GM23248 (cell line): Measurements from ENCODE around the gene MDK. TPM values are rescaled to one million over a fixed set of nuclear protein-coding genes. Genes with fewer than 3 reads are reported as not detected.

Source experiments
- DNase-seq: peaks from one replicate; pipeline ENCODE4 v3.0.0-alpha.2; 2015
- H2AFZ ChIP-seq: fragments of 200-600 bp; sonication (generic); 2 replicates; pipeline ENCODE4 v1.6.1; 2016; ENCODE audit warnings: antibody characterized with exemption
- H3F3A ChIP-seq: fragments of 200-600 bp; sonication (generic); 2 replicates; pipeline ENCODE4 v1.6.1; 2016; ENCODE audit warnings: mild to moderate bottlenecking, antibody characterized with exemption, mixed run types; ENCODE audit not compliant: insufficient read depth
- H3K27ac ChIP-seq: fragments of 200-600 bp; sonication (generic); 2 replicates; pipeline ENCODE4 v1.5.1; 2016; ENCODE audit warnings: mild to moderate bottlenecking
- H3K27me3 ChIP-seq: fragments of 200-600 bp; sonication (generic); replicated peaks from 2 replicates; pipeline ENCODE4 v1.6.1; 2016; ENCODE audit warnings: mild to moderate bottlenecking; ENCODE audit not compliant: insufficient read depth
- H3K36me3 ChIP-seq: fragments of 200-600 bp; sonication (generic); 2 replicates; pipeline ENCODE4 v1.6.1; 2016; ENCODE audit warnings: low read depth, mild to moderate bottlenecking
- H3K4me1 ChIP-seq: fragments of 200-600 bp; sonication (generic); 2 replicates; pipeline ENCODE4 v1.6.1; 2016; ENCODE audit warnings: mild to moderate bottlenecking; ENCODE audit not compliant: insufficient read depth
- H3K4me2 ChIP-seq: fragments of 200-600 bp; sonication (generic); one replicate; pipeline ENCODE4 v1.6.1; 2016; ENCODE audit warnings: mild to moderate bottlenecking; ENCODE audit not compliant: unreplicated experiment
- H3K4me3 ChIP-seq: fragments of 200-600 bp; sonication (generic); 2 replicates; pipeline ENCODE4 v1.5.1; 2016; ENCODE audit warnings: mild to moderate bottlenecking
- H3K79me2 ChIP-seq: fragments of 200-600 bp; sonication (generic); 2 replicates; pipeline ENCODE4 v1.6.1; 2016; ENCODE audit warnings: mild to moderate bottlenecking; ENCODE audit not compliant: insufficient read depth
- H3K9ac ChIP-seq: fragments of 200-600 bp; sonication (generic); 2 replicates; pipeline ENCODE4 v1.6.1; 2016; ENCODE audit warnings: mild to moderate bottlenecking
- H3K9me2 ChIP-seq: fragments of 200-600 bp; sonication (generic); 2 replicates; pipeline ENCODE4 v1.6.1; 2016; ENCODE audit warnings: mixed run types, mild to moderate bottlenecking, moderate library complexity; ENCODE audit not compliant: insufficient read depth
- H3K9me3 ChIP-seq: fragments of 200-600 bp; sonication (generic); one replicate; pipeline ENCODE4 v1.6.1; 2017; ENCODE audit warnings: low read depth
- H4K20me1 ChIP-seq: fragments of 200-600 bp; sonication (generic); 2 replicates; pipeline ENCODE4 v1.6.0; 2016; ENCODE audit not compliant: insufficient read depth
- EZH2 ChIP-seq: fragments of 200-600 bp; sonication (generic); IDR thresholded peaks from 2 replicates; pipeline ENCODE4 v1.6.1; 2018; ENCODE audit warnings: antibody characterized with exemption, mild to moderate bottlenecking; ENCODE audit not compliant: insufficient read depth, poor library complexity, severe bottlenecking
- EZH2phosphoT487 ChIP-seq: fragments of 200-600 bp; sonication (generic); IDR thresholded peaks from 2 replicates; pipeline ENCODE4 v1.6.1; 2018; ENCODE audit warnings: antibody characterized with exemption, moderate library complexity, mild to moderate bottlenecking, low read depth; ENCODE audit not compliant: insufficient read depth
- WGBS, 2 experiments: methylation state at CpG; one replicate each; pipeline ENCODE4 v1.1.6; 2015 to 2017; ENCODE audit warnings: low lambda C conversion rate in 2 of 2, low coverage in 1 of 2; ENCODE audit errors: missing lambda C conversion rate in 2 of 2; 5-methylcytosine and 5-hydroxymethylcytosine counted together
- in situ Hi-C: fragments of 300-500 bp; cut with MboI; formaldehyde crosslinking; loops from 2 replicates; pipeline ENCODE4 v1.15.0; 2020
- microRNA-seq: library from miRNA; unstranded; fragments of <30 nt; microRNA quantifications from one replicate; pipeline ENCODE4, GENCODE V29; 2016; ENCODE audit warnings: borderline number of aligned reads
- polyA plus RNA-seq: library from polyadenylated mRNA; unstranded; fragments of >200 nt; fragmentation: Nextera tagmentation; extraction: Ambion mirVana; gene quantifications from 2 replicates; pipeline ENCODE4 v1.2.1, GENCODE V29; 2016
- small RNA-seq: library from RNA; depleted of rRNA; stranded (forward); fragments of <200 nt; gene quantifications from one replicate; pipeline ENCODE3, GENCODE V24; 2014; ENCODE audit warnings: low read depth, low replicate concordance
- total RNA-seq: library from RNA; depleted of rRNA; stranded (reverse); fragments of >200 nt; shearing (Covaris generic); gene quantifications from 2 replicates; pipeline ENCODE4 v1.2.3, GENCODE V29; 2014; rRNA removed

The MDK gene
- total and polyA plus RNA-seq, 2 experiments from 2014 or later: 10.7 to 31.5 TPM

DNA sequence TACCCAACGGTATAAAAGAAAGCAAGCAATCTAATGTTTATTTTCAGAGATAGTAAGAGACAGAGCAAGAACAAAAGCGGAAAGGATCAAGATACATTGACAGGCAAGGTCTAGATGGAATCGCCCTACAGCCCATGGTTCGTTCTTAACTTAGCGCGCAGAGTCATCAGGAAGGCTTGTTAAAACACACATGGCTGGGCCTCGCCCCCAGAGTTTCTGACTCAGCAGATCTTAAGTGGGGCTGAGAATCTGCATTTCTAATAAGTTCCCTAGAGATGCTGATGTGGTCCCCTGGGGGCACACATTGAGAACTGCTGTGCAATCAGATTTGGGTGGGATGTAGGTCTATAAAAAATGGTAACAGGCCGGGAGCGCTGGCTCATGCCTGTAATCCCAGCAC is 45.9 kb downstream of the MDK start:
- H3K36me3 ChIP-seq: 0 out of 2 replicates have a peak, but pooled peaks cover 5% of the 10 kb centered on the region
- no peak for DNase-seq
- H3K79me2 ChIP-seq: no peaks in the 10 kb centered on the region
- no peaks in the 10 kb centered on the region for H3K9me3 ChIP-seq
- no peaks in the 10 kb centered on the region for H4K20me1 ChIP-seq
- TF ChIP-seq EZH2phosphoT487 (no peak), EZH2 (no peak)
- H3K4me1 ChIP-seq: no peaks in the 10 kb centered on the region
- no peak overlapping the region for H2AFZ ChIP-seq
- no peak overlapping the region for H3K27ac ChIP-seq
- H3K27me3 ChIP-seq: no peaks in the 10 kb centered on the region
- in situ Hi-C loops: no loop called here
- no peak overlapping the region for H3K4me3 ChIP-seq
- H3K9ac ChIP-seq: no peak overlapping the region
- H3K4me2 ChIP-seq: no peak overlapping the region
- H3K9me2 ChIP-seq: no peaks in the 10 kb centered on the region
- WGBS, 2 experiments: 97 to 100% methylated on average over 9 of the region's 9 CpGs
- H3F3A ChIP-seq: 0 out of 2 replicates have a peak, but pooled peaks cover 3% of the 10 kb centered on the region

GRCh38 chr11:46429717-46430116 is 48.2 kb downstream of the MDK start:
- WGBS, 2 experiments: 19 to 20% methylated on average over 3 of the region's 3 CpGs
- in situ Hi-C loops: no loop called here
- TF ChIP-seq EZH2 (no peak), EZH2phosphoT487 (no peak)
- H2AFZ ChIP-seq: no peak overlapping the region
- H3K79me2 ChIP-seq: no peaks in the 10 kb centered on the region
- H3K9ac ChIP-seq: no peak overlapping the region
- H3K4me1 ChIP-seq: no peaks in the 10 kb centered on the region
- no peak overlapping the region; the same call in 1 of the 2 replicates for H3K27ac ChIP-seq
- no peaks in the 10 kb centered on the region for H3K9me3 ChIP-seq
- H3K4me3 ChIP-seq: no peak overlapping the region
- H3K4me2 ChIP-seq: no peak overlapping the region
- H4K20me1 ChIP-seq: no peaks in the 10 kb centered on the region
- 0 out of 2 replicates have a peak, but pooled peaks cover 3% of the 10 kb centered on the region for H3F3A ChIP-seq
- no peaks in the 10 kb centered on the region for H3K27me3 ChIP-seq
- H3K9me2 ChIP-seq: no peaks in the 10 kb centered on the region
- peak; percentile 24 for DNase-seq
- peaks cover 10% of the 10 kb centered on the region; the same call in 1 of the 2 replicates for H3K36me3 ChIP-seq

DNA sequence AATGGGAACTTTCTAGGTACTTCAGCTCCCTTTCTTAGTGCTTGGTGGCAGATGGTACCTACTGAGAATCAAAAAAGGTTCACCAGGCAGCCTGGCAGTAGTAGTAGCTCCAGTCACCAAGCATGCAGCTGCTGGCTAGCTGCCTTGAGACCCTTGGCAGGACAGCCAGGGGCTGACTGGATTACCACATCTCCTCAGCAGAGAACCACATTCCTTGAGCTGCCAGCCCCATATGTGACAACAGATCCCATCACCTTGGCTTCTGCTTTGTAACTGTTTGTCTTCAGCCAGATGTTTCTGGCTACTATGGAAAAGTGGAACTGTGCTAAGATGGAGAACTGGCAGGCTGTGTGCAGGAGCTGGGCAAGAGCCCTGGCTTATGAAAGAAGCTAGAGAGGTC is 49.7 kb downstream of the MDK start:
- Histone ChIP-seq H3F3A (0 out of 2 replicates have a peak, but pooled peaks cover 3% of the 10 kb centered on the region), H3K27me3 (no peaks in the 10 kb centered on the region), H3K4me1 (no peaks in the 10 kb centered on the region), H3K9me2 (no peaks in the 10 kb centered on the region), H3K27ac (no peak overlapping the region), H3K9ac (no peak overlapping the region), H3K4me3 (no peak overlapping the region), H3K36me3 (peaks cover 10% of the 10 kb centered on the region; the same call in 1 of the 2 replicates), H3K79me2 (no peaks in the 10 kb centered on the region), H4K20me1 (no peaks in the 10 kb centered on the region), H2AFZ (no peak overlapping the region), H3K9me3 (no peaks in the 10 kb centered on the region), H3K4me2 (no peak overlapping the region)
- in situ Hi-C loops: no loop called here
- DNase-seq: no peak
- TF ChIP-seq EZH2: no peak
- TF ChIP-seq EZH2phosphoT487: no peak

Small RNAs within 50 kb of the gene (microRNA-seq; reads per million reads assigned to microRNA genes)
- not detected for gene MIR4688

Small RNAs within 50 kb of the gene (small RNA-seq; reads per million reads assigned to genes)
- not detected for gene MIR4688

Other genes with a start within 250 kb of the MDK start
- gene CREB3L1, start 104.0 kb upstream of the MDK start, total RNA-seq: 29.6 and 37.7 TPM in 2 replicates
- 146 and 151 TPM in 2 replicates for gene CREB3L1, start 104.0 kb upstream of the MDK start, polyA plus RNA-seq
- 50.7 and 62.7 TPM in 2 replicates for gene DGKZ, start 34.2 kb upstream of the MDK start, total RNA-seq
- 21.4 and 23.9 TPM in 2 replicates for gene DGKZ, start 34.2 kb upstream of the MDK start, polyA plus RNA-seq
- gene CHRM4, start 10.1 kb downstream of the MDK start, total RNA-seq: not detected in 2 replicates
- gene CHRM4, start 10.1 kb downstream of the MDK start, polyA plus RNA-seq: not detected in 2 replicates
- gene AMBRA1, start 212.4 kb downstream of the MDK start, total RNA-seq: 20.1 and 46.0 TPM in 2 replicates
- gene AMBRA1, start 212.4 kb downstream of the MDK start, polyA plus RNA-seq: 5.0 and 5.2 TPM in 2 replicates
- gene HARBI1, start 235.6 kb downstream of the MDK start, total RNA-seq: 1.5 and 4.6 TPM in 2 replicates
- gene HARBI1, start 235.6 kb downstream of the MDK start, polyA plus RNA-seq: 6.0 and 6.2 TPM in 2 replicates
- gene ATG13, start 235.9 kb downstream of the MDK start, total RNA-seq: 66.0 and 118 TPM in 2 replicates
- 55.1 and 55.7 TPM in 2 replicates for gene ATG13, start 235.9 kb downstream of the MDK start, polyA plus RNA-seq